ENCODE data around the gene STX8.

DNA sequence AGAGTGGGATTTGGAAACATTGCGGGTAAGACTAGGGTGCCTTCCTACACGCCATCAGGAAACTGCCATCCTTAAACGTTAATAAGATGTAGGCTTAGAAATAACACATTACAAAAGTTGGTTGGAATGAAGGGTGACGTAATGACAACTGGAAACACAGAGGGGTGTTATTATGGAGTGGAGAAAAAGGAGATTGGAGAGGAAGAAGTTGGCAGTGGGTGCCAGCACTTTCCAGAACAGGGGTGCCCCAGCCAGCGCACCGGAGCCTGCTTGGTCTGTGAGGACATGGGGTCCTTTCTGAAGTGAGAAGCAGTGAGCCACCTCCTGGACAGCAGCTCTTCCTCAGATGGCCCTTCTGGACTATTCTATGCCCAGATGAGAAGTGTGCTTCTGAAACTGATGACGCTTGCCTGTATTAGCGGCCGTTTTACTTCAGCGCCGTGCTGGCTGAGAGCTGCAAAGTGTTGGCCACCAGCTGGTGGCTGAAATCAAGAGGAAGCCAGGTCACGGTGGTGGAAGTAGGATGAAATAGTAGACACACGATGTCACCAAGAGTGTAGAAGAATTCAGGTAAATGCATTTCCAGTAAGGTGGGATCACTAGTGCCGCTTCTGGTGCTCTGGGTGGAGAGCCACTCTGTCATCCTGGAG is 309.5 kb downstream of the STX8 start:
- TF ChIP-seq TAF1 (IDR thresholded peaks at IDR 0.05; ENCODE audit: borderline replicate concordance, low read depth, low read length) (no peak), POLR2A (IDR thresholded peaks at IDR 0.05; ENCODE audit: low read depth, low read length) (no peak)

Data from GM12892 (cell line).